Adrenal gland (tissue), 5 donors: ENCODE measurements around the gene EEF1AKMT4.

Source experiments
- POLR2A ChIP-seq, 2 donors: fragments of 450-650 bp; IDR thresholded peaks; one replicate each; pipeline ENCODE4 v1.6.1; 2017; ENCODE audit warnings: antibody characterized with exemption in 2 of 2, mild to moderate bottlenecking in 2 of 2, moderate library complexity in 1 of 2
- TF ChIP-seq, protein P1 (sequence below), 6 experiments: fragments of 450-650 bp in 4 of 6; fragments of 200-600 bp in 2 of 6; sonication (generic) in 1 of 6; IDR thresholded peaks; 1 replicate in 5 of 6; 2 replicates in 1 of 6; pipeline versions ENCODE4 v1.5.1 to v1.8.0; 2016 to 2021; ENCODE audit warnings: antibody characterized with exemption in 6 of 6, mild to moderate bottlenecking in 2 of 6, moderate library complexity in 1 of 6
- donor health status: DM: no; HTN: no; CAD: no.

DNA sequence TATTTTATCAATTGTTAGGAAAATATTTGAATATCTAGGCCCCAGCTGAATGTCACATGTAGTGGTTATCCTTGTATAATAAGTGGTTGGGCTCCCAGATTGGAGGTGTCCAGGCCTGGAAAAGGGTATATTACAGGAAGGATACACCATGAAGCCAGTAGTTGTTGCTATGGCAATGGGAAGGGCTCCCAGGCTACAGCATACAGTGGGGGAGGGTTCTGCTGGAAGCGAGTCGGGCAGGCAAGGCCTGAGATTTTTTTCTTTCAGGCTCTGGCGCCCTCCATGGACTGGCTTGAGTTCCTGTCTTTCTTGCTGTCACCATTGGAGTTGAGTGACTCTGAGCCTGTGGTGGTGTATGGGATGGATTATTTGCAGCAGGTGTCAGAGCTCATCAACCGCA, 35.2 kb downstream of the EEF1AKMT4 start:
- TF ChIP-seq, protein P1, sequence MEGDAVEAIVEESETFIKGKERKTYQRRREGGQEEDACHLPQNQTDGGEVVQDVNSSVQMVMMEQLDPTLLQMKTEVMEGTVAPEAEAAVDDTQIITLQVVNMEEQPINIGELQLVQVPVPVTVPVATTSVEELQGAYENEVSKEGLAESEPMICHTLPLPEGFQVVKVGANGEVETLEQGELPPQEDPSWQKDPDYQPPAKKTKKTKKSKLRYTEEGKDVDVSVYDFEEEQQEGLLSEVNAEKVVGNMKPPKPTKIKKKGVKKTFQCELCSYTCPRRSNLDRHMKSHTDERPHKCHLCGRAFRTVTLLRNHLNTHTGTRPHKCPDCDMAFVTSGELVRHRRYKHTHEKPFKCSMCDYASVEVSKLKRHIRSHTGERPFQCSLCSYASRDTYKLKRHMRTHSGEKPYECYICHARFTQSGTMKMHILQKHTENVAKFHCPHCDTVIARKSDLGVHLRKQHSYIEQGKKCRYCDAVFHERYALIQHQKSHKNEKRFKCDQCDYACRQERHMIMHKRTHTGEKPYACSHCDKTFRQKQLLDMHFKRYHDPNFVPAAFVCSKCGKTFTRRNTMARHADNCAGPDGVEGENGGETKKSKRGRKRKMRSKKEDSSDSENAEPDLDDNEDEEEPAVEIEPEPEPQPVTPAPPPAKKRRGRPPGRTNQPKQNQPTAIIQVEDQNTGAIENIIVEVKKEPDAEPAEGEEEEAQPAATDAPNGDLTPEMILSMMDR (IDR thresholded peaks at IDR 0.05), result peak; percentile 11 to 59 (median 52)
- TF ChIP-seq POLR2A (IDR thresholded peaks at IDR 0.05), result no peak
